B cell (primary cell): ENCODE measurements around the gene PCIF1.

Source experiments
- EZH2 ChIP-seq: IDR thresholded peaks from 2 replicates; pipeline ENCODE4 v1.6.1; 2012; ENCODE audit warnings: borderline replicate concordance, low read depth, mild to moderate bottlenecking, moderate library complexity, low read length; ENCODE audit not compliant: insufficient read depth, poor library complexity, severe bottlenecking
- TF ChIP-seq, protein P1 (sequence below): fragments of 200-600 bp; IDR thresholded peaks from one replicate; pipeline ENCODE4 v1.8.0; 2022; ENCODE audit warnings: antibody characterized with exemption, mild to moderate bottlenecking

DNA sequence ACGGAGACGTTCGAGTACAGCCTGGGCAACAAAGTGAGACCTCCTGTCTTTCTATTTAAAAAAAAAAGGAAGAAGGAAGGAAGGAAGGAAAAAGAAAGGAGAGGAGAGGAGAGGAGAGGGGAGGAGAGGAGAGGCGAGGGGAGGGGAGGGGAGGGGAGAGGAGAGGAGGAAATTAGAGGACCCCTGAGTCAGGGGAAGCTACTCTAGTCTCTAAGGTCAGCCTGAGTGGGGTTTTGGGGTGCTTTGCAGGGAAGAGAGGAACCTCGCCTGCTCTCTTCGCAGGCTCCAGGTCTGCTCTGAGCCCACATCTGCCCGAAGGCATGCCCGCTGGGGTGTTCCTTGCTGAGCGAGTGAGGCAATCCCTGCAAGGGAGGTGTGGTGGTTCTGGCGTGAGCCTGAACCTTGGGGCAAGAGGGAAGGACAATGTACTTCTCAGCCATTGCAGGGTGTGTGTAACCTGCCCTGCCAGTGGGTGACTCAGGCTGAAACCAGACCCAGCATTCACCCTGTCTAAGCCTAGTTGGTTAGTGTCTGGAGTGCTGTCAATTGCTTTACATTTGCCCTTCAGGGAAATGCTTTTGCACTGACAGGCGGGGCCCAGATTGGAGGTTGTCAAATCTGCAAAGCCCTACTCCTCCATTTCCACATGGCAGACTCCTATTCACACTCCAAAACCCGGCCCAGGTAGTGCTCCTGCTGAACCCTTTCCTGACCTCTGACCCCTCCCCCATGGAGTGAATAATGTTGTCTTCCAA lies 58.9 kb downstream of the PCIF1 start:
- TF ChIP-seq, protein P1, sequence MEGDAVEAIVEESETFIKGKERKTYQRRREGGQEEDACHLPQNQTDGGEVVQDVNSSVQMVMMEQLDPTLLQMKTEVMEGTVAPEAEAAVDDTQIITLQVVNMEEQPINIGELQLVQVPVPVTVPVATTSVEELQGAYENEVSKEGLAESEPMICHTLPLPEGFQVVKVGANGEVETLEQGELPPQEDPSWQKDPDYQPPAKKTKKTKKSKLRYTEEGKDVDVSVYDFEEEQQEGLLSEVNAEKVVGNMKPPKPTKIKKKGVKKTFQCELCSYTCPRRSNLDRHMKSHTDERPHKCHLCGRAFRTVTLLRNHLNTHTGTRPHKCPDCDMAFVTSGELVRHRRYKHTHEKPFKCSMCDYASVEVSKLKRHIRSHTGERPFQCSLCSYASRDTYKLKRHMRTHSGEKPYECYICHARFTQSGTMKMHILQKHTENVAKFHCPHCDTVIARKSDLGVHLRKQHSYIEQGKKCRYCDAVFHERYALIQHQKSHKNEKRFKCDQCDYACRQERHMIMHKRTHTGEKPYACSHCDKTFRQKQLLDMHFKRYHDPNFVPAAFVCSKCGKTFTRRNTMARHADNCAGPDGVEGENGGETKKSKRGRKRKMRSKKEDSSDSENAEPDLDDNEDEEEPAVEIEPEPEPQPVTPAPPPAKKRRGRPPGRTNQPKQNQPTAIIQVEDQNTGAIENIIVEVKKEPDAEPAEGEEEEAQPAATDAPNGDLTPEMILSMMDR, result no peak
- no peak for TF ChIP-seq EZH2
